OCI-LY1 (cell line): ENCODE measurements around the gene MVB12B.

Experiments
- H2AFZ ChIP-seq: fragments of 200-600 bp; sonication (generic), shearing (Covaris generic); 2 replicates; pipeline ENCODE4 v1.6.0; 2014; ENCODE audit warnings: antibody characterized with exemption, mild to moderate bottlenecking, low read length
- H3F3A ChIP-seq: fragments of 200-600 bp; sonication (generic), shearing (Covaris generic); 2 replicates; pipeline ENCODE4 v1.6.0; 2014; ENCODE audit warnings: mild to moderate bottlenecking, antibody characterized with exemption, low read length, moderate library complexity; ENCODE audit not compliant: insufficient read depth
- H3K27ac ChIP-seq: fragments of 200-600 bp; sonication (generic); 2 replicates; pipeline ENCODE4 v1.5.1; 2014; ENCODE audit warnings: low read length, mixed run types, mild to moderate bottlenecking, low read depth; ENCODE audit not compliant: poor library complexity, severe bottlenecking
- H3K27me3 ChIP-seq: fragments of 200-600 bp; sonication (generic); 2 replicates; pipeline ENCODE4 v1.6.0; 2014; ENCODE audit warnings: antibody characterized with exemption, mild to moderate bottlenecking, low read length, moderate library complexity; ENCODE audit not compliant: insufficient read depth
- H3K36me3 ChIP-seq: fragments of 200-600 bp; sonication (generic); 2 replicates; pipeline ENCODE4 v1.6.1; 2014; ENCODE audit warnings: mild to moderate bottlenecking, antibody characterized with exemption, low read length, moderate library complexity, mixed read lengths; ENCODE audit not compliant: insufficient read depth
- H3K4me1 ChIP-seq: fragments of 200-600 bp; sonication (generic); 2 replicates; pipeline ENCODE4 v1.5.1; 2014; ENCODE audit warnings: mild to moderate bottlenecking, low read length, moderate library complexity; ENCODE audit not compliant: insufficient read depth, severe bottlenecking
- H3K4me2 ChIP-seq: fragments of 200-600 bp; sonication (generic), shearing (Covaris generic); 2 replicates; pipeline ENCODE4 v1.6.1; 2014; ENCODE audit warnings: low read length
- H3K4me3 ChIP-seq: fragments of 200-600 bp; sonication (generic); 2 replicates; pipeline ENCODE4 v1.5.1; 2014; ENCODE audit warnings: low read length, low read depth, mild to moderate bottlenecking, mixed read lengths; ENCODE audit not compliant: poor library complexity, severe bottlenecking
- H3K79me2 ChIP-seq: fragments of 200-600 bp; shearing (Covaris generic); 2 replicates; pipeline ENCODE4 v1.6.1; 2016; ENCODE audit warnings: mixed run types, low read length, mixed read lengths; ENCODE audit not compliant: insufficient read depth
- H3K9ac ChIP-seq: fragments of 200-600 bp; sonication (generic), shearing (Covaris generic); 2 replicates; pipeline ENCODE4 v1.6.1; 2014; ENCODE audit warnings: mild to moderate bottlenecking, low read length, mixed read lengths
- H3K9me2 ChIP-seq: fragments of 200-600 bp; sonication (generic), shearing (Covaris generic); 2 replicates; pipeline ENCODE4 v1.6.1; 2014; ENCODE audit warnings: low read depth, mild to moderate bottlenecking, low read length, mixed read lengths
- H3K9me3 ChIP-seq: fragments of 200-600 bp; shearing (Covaris generic); 2 replicates; pipeline ENCODE4 v1.6.1; 2014; ENCODE audit warnings: low read length, mixed read lengths
- H4K20me1 ChIP-seq: fragments of 200-600 bp; sonication (generic), shearing (Covaris generic); 2 replicates; pipeline ENCODE4 v1.6.0; 2016; ENCODE audit warnings: mild to moderate bottlenecking, low read length; ENCODE audit not compliant: insufficient read depth
- CTCF ChIP-seq: fragments of 200-600 bp; sonication (generic), shearing (Covaris generic); IDR thresholded peaks from 2 replicates; pipeline ENCODE4 v1.5.1; 2017; ENCODE audit warnings: mild to moderate bottlenecking, antibody characterized with exemption, low read length, moderate library complexity, mixed read lengths
- EZH2 ChIP-seq: fragments of 200-600 bp; sonication (generic), shearing (Covaris generic); IDR thresholded peaks from 2 replicates; pipeline ENCODE4 v1.8.0; 2017; ENCODE audit warnings: borderline replicate concordance, mixed run types, mild to moderate bottlenecking, antibody characterized with exemption, low read length, moderate library complexity, mixed read lengths

The MVB12B gene

GRCh38 chr9:126448865-126449577 is 122.4 kb downstream of the MVB12B start:
- Histone ChIP-seq H3K36me3 (no peaks in the 10 kb centered on the region), H3K4me1 (no peaks in the 10 kb centered on the region), H3F3A (no peaks in the 10 kb centered on the region), H3K9ac (no peak overlapping the region), H4K20me1 (no peaks in the 10 kb centered on the region), H3K27me3 (0 out of 2 replicates have a peak, but pooled peaks cover 3% of the 10 kb centered on the region), H2AFZ (no peak overlapping the region), H3K9me3 (no peaks in the 10 kb centered on the region), H3K4me3 (no peak overlapping the region), H3K27ac (no peak overlapping the region), H3K79me2 (no peaks in the 10 kb centered on the region), H3K9me2 (no peaks in the 10 kb centered on the region), H3K4me2 (no peak overlapping the region)
- TF ChIP-seq EZH2 (no peak), CTCF (no peak)

GRCh38 chr9:126449725-126450667 is 123.4 kb downstream of the MVB12B start:
- H3K27me3 ChIP-seq = 0 out of 2 replicates have a peak, but pooled peaks cover 3% of the 10 kb centered on the region
- no peak overlapping the region for H3K27ac ChIP-seq
- no peak overlapping the region for H2AFZ ChIP-seq
- H3K9me3 ChIP-seq = no peaks in the 10 kb centered on the region
- no peaks in the 10 kb centered on the region for H3F3A ChIP-seq
- no peaks in the 10 kb centered on the region for H3K36me3 ChIP-seq
- no peak overlapping the region for H3K4me3 ChIP-seq
- no peaks in the 10 kb centered on the region for H3K4me1 ChIP-seq
- no peak overlapping the region for H3K4me2 ChIP-seq
- H3K9me2 ChIP-seq = no peaks in the 10 kb centered on the region
- no peak for TF ChIP-seq EZH2
- no peak for TF ChIP-seq CTCF
- no peaks in the 10 kb centered on the region for H3K79me2 ChIP-seq
- no peaks in the 10 kb centered on the region for H4K20me1 ChIP-seq
- H3K9ac ChIP-seq = no peak overlapping the region

- Histone ChIP-seq H3K27ac (no peak overlapping the region), H2AFZ (no peak overlapping the region), H3K4me3 (no peak overlapping the region), H3K79me2 (no peaks in the 10 kb centered on the region), H3K4me1 (no peaks in the 10 kb centered on the region), H3K36me3 (no peaks in the 10 kb centered on the region), H3F3A (no peaks in the 10 kb centered on the region), H3K9ac (no peak overlapping the region), H3K9me3 (no peaks in the 10 kb centered on the region), H4K20me1 (no peaks in the 10 kb centered on the region), H3K9me2 (no peaks in the 10 kb centered on the region), H3K27me3 (0 out of 2 replicates have a peak, but pooled peaks cover 3% of the 10 kb centered on the region), H3K4me2 (no peak overlapping the region)
- TF ChIP-seq EZH2 (no peak), CTCF (no peak)
Observed at GRCh38 chr9:126450668-126451205, 124.1 kb downstream of the MVB12B start.
